Subcutaneous adipose tissue (tissue), 4 donors: Measurements from ENCODE around the gene CCDC127. TPM values are rescaled to one million over a fixed set of nuclear protein-coding genes. Genes with fewer than 3 reads are reported as not detected.

Experiments
- total RNA-seq, 4 donors: library from RNA; depleted of rRNA; stranded (reverse); fragments of >200 nt; gene quantifications; one replicate each; pipeline ENCODE4 v1.1.0, GENCODE V29; 2016
- TF ChIP-seq, protein P1 (sequence below): fragments of 450-650 bp; IDR thresholded peaks from one replicate; pipeline ENCODE4 v1.5.1; 2016; ENCODE audit warnings: low read depth, mild to moderate bottlenecking, control low read depth, antibody characterized with exemption, moderate library complexity

CCDC127 gene
- total RNA-seq, 4 donors from 2014 or later, result 4.9 to 6.5 (median 5.8) TPM

DNA sequence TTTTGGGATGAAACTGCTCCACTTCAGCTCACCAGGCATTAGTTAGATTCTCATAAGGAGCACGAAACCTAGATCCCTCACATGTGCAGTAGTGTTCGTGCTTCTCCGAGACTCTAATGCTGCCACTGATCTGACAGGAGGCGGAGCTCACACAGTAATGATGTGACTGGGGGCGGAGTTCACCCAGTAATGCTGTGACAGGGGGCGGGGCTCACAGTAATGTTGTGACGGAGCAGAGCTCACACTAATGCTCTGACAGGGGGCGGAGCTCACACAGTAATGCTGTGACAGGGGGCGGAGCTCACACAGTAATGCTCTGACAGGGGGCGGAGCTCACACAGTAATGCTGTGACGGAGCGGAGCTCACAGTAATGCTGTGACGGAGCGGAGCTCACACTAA is 53.7 kb downstream of the CCDC127 start:
- TF ChIP-seq, protein P1, sequence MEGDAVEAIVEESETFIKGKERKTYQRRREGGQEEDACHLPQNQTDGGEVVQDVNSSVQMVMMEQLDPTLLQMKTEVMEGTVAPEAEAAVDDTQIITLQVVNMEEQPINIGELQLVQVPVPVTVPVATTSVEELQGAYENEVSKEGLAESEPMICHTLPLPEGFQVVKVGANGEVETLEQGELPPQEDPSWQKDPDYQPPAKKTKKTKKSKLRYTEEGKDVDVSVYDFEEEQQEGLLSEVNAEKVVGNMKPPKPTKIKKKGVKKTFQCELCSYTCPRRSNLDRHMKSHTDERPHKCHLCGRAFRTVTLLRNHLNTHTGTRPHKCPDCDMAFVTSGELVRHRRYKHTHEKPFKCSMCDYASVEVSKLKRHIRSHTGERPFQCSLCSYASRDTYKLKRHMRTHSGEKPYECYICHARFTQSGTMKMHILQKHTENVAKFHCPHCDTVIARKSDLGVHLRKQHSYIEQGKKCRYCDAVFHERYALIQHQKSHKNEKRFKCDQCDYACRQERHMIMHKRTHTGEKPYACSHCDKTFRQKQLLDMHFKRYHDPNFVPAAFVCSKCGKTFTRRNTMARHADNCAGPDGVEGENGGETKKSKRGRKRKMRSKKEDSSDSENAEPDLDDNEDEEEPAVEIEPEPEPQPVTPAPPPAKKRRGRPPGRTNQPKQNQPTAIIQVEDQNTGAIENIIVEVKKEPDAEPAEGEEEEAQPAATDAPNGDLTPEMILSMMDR, result no peak

DNA sequence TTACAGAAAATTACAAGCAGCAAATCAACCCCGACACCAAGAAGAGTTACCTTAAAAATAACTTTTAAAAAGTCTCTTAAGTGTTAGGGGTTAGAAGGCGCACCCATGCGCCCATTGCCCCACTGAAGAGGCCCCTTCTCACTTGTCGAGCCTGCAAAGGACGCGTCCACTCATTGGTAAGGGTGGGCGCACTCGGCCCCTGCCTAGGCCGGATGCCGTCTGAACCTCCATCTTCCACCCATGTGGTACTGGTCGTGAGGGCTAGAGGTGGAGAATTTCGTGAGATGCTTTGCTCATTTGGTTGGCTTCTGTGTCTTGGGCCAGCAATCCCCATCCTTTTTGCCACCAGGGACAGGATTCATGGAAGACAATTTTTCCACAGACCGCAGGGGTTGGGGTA is 54.1 kb downstream of the CCDC127 start:
- TF ChIP-seq, protein P1, result no peak

DNA sequence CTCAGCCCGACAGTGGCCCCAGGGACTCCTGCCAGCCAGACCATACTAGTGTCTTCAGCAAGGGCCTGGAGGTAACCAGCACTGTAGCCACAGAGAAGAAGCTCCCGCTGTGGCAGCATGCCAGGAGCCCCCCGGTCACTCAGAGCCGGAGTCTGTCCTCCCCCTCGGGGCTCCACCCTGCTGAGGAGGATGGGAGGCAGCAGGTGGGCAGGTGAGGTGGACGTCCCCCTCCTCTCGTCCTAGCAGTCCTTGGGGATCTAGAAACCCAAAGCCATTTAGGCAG is 54.7 kb downstream of the CCDC127 start:
- TF ChIP-seq, protein P1, result no peak

DNA sequence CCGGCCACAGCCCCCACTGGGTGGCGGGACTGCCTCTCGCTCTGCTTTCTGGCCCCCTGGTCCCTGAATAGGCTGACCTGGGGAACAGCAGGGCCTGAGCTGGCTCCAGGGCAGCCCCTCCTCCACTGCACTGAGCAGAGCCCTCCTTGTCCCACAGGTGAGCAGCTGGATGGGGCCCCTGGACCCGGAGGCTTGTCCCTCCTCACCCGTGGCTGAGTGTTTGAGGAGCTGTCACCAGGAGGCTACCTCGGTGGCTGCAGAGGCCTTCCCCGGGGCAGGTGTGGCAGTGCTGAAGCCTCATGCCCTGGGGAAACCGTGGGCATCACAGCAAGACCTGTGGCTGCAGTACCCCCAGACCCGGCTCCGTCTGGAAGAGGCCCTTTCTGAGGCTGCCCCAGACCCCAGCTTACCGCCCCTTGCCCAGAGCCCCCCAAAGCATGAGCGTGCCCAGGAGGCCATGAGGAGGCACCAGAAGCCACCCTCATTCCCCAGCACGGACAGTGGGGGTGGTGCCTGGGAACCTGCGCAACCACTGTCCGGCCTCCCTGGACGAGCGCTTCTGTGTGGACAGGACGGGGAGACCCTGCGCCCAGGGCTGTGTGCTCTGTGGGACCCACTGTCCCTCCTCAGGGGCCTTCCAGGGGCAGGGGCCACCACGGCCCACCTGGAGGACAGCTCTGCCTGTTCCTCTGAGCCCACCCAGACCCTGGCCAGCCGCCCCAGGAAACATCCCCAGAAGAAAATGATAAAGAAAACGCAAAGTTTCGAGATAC is 55.2 kb downstream of the CCDC127 start:
- TF ChIP-seq, protein P1, result no peak

DNA sequence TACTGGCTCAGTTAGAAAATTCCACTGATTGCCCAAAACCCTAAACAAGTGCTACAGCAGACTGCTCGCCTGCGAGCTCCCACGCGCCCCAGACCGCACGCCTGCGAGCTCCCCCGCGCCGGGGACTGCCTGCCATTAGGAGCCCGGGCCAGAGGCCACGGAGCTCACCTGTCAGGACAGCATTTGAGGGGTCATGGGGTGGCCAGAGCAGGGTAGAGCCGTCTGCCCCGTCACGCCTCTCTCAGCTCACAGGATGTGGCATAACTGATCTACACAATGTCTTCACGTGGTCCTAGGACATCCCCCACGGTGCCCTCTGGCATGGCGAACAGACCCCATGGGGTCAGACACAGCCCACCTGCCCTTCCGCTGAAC is 55.8 kb downstream of the CCDC127 start:
- TF ChIP-seq, protein P1, result no peak

DNA sequence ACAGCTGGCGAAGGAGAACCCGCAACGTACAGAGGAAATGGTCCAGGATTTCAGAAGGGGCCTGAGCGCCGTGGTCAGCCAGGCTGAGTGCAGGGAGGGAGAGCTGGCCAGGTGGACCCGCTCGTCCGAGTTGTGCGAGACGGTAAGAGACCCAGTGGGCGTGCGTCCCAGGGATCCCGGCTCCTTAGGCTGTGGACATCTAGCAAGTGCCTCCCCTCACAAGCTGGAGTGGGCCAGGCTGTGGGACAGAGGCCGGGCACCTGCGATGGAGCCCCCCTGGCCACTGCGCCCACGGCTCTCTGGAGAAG is 56.2 kb downstream of the CCDC127 start:
- TF ChIP-seq, protein P1, result no peak

DNA sequence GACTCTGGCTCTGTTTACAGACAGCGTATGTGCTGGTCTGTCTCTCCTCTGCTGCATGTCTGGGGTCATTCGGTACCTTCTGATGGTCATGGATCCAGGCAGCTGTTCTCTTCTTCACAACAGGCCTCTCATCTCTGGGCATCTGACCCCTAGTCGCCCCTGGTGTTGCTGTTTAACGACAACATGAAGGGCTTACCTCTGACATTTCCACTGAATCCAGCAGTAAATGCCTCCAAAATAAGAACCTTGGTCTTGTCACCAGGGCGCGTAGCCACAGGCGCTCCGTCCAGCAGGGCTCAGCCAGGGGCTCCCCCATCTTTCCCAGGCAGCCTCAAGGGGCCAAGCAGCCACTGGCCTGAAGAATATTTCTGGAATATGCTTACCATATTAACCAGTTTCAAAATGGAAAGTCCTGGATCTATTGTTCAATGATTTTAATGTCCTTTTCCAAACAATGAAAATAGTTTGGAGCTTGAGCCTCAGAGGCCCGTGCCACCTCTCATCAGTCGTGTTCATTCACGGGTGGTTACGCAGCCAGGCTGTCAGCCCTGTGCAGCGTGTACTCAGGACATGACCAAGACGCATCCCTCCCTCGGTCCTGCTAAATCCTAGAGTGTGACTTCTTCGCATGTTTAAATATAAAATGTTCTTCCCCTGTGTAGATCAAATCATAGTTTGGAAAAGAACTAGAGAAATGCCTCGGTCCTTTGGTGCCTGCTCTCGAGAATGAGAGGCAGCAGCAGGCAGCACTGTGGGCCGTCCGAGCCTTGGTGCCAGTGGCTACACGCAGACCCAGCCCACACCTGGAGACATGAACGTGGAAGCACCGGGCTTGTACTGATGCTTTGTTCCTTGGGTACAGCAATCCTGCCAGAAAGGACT is 56.8 kb downstream of the CCDC127 start:
- TF ChIP-seq, protein P1, result no peak
